GM19238 (cell line): ENCODE data around the gene DEF6.
"Not testable (repeated sequence)": the region's sequence is repeated elsewhere in the genome, so short reads cannot be mapped to it uniquely, and the experiment has no call there.

Source experiments
- DNase-seq: peaks from one replicate; pipeline ENCODE4 v3.0.0; 2011; ENCODE audit warnings: low spot score; ENCODE audit not compliant: insufficient read length

DEF6 gene

DNA sequence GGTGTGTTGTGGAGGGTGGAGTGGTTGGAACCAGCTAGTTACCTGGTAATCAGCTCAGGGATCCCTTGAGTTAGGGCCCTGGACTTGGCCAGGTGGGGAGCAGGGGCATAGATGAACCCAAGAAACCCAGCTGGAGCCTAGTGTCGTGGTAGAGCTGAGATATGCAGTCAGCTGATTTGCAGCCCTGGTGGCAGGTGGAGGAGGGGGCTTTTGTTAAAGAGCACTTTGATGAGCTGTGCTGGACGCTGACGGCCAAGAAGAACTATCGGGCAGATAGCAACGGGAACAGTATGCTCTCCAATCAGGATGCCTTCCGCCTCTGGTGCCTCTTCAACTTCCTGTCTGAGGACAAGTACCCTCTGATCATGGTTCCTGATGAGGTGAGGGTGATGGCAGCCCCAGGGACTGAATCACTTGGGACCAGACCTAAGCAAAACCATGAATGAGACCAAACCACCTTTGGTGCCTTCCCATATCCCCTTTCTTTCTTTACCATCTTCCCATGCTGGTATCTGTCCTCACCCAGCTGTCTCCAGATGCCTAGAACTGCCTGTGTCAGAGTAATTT lies 12.7 kb downstream of the DEF6 start:
- no peak for DNase-seq

DNA sequence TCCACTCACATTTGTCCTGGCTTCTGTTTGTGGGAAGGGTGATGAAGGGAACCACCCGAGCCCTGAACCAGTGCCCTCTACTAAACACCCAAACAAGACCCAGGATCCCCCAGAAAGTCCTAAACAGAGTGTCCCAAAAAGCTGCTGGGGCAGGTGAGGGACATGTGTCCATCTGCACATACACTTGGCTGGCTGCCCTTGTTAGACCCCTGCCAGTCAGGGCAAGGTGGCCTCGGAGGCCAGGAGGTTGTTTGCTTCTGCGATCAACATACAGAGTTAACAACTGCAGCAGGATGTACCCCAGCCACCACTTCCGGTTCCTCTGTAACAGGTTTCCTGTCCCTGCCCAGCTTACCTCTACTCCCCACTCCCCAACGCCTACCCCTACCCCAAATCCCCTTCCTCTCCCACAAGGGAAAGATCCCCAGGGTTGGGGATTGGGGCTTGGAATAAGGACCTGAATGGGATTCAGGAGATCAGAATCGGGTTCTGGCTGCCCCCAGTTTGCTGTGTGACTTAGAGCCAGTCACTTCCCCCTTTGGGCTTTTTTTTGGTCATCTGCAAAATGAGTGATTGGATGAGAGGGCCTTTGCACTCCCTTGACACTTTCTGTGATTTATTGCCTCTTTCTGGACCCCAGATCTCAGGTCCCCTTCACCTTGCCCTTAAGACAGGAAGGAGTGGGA lies 13.9 kb downstream of the DEF6 start:
- DNase-seq, result no peak

DNA sequence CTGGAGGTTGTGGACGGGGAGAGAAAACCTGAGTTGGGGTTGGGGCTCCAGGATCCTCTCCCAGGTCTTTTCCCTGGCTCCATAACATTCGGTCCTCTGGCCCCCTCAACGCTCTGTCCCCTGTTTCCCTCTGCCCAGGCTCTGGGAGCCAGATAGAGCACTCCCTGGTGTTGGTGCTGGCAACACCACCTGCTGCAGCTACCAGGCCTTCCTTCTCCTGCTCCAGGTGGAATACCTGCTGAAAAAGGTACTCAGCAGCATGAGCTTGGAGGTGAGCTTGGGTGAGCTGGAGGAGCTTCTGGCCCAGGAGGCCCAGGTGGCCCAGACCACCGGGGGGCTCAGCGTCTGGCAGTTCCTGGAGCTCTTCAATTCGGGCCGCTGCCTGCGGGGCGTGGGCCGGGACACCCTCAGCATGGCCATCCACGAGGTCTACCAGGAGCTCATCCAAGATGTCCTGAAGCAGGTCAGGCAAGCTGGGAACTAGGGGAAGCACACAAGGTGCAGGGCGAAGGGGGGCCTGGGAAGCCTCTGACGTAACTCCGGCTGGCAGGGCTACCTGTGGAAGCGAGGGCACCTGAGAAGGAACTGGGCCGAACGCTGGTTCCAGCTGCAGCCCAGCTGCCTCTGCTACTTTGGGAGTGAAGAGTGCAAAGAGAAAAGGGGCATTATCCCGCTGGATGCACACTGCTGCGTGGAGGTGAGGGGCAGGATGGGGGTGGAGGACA lies 14.6 kb downstream of the DEF6 start:
- no peak for DNase-seq

DNA sequence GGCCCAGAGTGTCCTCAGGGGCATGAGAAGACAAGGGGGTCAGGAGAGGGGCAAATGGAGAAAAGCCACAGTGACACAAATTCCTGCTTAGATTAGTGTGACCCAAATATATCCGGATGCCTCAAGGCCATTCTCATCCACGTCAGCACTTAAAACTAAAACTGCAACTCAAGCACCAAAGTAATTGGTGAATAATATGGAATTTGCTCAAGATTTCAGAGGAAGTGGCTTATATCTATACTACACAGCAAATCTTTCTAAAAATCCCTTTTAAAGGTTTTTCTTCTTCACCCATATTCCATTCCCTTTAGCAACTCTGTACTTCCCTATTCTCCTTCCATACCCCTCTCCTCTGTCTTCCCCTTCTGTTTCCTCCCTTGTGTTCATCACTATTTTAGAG lies 15.2 kb downstream of the DEF6 start:
- DNase-seq, result no peak

DNA sequence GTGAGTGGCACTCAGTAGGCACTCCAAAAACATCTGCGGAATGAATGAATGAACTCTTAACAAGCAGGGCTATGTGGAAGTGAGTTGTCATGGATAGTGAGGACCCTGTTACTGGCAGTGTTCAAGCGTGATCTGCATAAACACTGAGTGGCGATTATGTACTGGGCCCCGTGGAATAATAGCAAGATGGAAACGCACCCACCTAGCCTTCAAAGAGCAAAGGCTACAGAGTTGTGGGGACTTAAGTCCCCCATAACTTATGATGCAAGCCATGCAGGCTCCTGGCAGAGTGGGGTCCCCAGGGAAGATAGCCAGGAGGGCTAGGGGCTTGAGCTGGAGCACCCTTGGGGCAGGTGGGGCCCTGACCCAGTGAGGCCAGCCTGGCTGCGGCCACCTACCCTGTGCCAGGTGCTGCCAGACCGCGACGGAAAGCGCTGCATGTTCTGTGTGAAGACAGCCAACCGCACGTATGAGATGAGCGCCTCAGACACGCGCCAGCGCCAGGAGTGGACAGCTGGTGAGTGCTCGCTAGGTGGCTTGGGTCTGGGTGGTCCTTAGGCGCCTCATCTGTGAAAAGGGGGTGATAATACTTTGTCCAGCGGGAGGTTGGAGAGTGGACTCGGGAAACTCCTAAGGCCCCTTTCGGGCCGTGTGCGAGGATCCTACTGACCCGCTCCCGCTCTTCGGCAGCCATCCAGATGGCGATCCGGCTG lies 20.0 kb downstream of the DEF6 start:
- no peak for DNase-seq

DNA sequence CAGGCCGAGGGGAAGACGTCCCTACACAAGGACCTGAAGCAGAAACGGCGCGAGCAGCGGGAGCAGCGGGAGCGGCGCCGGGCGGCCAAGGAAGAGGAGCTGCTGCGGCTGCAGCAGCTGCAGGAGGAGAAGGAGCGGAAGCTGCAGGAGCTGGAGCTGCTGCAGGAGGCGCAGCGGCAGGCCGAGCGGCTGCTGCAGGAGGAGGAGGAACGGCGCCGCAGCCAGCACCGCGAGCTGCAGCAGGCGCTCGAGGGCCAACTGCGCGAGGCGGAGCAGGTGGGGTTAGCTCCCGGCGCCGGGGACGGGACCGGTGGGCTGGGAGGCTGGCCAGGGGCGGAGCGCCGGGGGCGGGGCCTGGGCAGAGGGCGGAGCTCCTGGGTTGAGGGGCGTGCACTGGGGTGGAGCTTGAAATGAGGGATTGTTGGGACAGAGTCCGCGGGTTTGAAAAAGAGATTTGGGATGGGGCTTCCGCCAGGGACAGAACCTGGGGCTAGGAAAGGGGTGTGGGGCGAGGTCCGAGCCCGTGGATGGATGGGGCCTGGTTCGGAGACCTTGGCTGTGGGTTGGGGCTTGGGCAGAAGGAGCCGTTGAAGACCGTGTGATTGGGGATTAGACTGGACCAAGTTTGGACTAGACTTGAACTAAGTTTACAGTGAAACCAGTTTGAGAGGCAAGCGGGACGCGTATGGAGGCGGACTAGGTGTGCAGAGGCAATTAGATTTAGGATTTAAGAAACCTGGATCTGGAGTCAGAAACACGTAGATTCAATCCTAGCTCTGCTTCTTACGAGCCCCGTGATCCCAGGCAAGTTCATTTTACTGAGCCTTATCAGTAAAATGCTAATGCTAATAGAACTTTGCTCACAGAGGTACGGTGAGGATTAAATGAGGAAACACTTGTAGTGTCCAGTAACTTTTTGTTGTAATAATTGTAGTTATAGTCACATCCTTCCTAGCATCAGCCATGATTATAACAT lies 20.9 kb downstream of the DEF6 start:
- DNase-seq, result no peak

DNA sequence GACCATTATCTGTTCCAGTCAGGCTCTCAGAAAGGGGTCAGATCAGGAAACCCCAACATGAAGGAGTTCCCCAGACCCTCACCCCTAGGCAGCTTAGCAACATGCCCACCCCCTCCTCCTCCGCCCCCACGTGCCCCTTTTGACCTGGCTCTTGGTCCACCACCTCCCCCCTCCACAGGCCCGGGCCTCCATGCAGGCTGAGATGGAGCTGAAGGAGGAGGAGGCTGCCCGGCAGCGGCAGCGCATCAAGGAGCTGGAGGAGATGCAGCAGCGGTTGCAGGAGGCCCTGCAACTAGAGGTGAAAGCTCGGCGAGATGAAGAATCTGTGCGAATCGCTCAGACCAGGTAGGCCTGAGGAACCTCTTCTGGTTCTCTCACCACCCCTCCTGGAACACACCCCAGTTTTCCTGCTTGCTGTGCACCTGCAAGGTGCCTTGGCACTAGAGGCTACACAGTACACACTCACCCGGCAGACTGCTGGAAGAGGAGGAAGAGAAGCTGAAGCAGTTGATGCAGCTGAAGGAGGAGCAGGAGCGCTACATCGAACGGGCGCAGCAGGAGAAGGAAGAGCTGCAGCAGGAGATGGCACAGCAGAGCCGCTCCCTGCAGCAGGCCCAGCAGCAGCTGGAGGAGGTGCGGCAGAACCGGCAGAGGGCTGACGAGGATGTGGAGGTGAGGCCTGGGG lies 21.9 kb downstream of the DEF6 start:
- DNase-seq, result no peak

DNA sequence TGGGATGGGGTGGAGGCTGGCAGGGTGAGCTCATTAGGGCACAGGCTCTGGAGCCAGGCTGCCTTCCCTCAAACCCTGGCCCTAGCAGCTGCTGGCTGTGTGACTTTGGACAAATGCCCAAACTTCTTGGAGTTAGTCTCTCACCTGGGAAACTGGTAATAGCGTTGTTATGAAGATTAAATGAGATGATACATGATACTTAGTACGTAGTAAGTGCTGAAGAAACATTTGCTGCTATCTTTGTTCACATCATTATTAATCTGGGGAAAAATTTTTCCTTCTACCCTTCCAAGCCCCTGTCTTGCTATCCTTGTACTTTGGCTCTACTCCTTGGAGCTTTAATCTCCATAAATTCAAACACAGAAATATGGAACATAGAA lies 22.4 kb downstream of the DEF6 start:
- no peak for DNase-seq

DNA sequence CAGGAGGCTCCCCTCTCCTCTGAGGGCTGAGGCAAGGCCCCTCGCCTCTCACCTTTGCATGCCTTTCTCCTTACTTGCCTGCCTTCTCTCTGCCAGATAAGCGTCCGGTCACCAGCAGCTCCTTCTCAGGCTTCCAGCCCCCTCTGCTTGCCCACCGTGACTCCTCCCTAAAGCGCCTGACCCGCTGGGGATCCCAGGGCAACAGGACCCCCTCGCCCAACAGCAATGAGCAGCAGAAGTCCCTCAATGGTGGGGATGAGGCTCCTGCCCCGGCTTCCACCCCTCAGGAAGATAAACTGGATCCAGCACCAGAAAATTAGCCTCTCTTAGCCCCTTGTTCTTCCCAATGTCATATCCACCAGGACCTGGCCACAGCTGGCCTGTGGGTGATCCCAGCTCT lies 23.5 kb downstream of the DEF6 start:
- DNase-seq, result no peak

DNA sequence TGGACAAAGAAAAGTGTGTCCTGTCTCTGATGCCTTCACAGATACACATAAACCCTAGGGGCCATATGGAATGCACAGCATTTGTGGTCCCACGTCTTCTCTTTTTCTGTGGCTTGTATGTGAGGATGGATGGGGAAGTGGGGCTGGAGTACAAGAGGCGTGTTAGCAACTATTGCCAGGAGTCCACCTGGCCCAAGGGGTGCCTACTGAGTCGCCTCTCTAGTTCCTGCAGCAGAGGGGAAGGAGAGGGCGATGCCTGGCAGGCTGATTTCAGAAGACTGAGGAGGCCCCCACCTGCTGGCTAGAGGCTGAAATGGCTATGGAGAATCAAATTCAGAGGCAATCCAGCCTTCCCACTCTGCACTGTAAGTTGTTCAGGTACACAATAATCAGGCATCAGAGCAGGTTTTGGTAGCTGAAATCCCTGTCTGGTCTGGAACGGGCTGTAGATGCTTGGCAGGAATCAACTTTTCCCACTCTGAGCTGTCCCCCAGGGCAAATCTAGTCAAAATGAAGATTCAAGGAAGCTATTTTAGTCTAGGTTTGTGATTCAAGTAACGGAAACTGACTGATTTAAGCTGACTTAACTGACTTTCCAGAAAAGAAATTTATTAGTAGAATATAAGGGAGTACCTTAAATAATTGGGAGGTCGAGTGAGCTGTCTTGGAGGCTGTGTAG lies 29.9 kb downstream of the DEF6 start:
- peak; percentile 74 for DNase-seq

DNA sequence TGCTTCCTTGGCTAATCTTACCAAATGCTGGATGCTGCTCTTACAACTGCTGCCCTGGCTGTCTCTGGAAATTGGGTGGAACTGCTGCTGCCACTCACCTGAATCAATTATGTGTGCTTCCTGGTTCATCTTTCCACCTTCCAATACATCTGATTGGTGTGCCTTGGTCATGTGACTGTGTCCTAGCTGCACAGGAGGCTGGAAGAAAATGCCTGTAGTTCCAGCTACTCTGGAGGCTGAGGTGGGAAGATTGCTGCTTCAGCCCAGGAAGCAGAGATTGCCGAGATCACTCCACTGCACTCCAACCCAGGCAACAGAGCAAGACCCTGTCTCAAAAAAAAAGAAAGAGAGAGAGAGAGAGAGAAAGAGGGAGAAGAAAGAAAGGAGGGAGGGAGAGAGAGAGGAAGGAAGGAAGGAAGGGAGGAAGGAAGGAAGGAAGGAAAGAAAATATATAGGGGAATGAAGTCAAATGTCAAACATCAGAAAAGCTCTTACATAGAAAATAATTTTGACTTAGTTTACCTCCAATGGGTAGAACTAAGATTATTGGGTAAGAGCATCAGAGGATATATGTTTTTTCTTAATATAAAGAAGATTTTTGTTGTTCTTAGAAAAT lies 30.6 kb downstream of the DEF6 start:
- DNase-seq, result no peak

DNA sequence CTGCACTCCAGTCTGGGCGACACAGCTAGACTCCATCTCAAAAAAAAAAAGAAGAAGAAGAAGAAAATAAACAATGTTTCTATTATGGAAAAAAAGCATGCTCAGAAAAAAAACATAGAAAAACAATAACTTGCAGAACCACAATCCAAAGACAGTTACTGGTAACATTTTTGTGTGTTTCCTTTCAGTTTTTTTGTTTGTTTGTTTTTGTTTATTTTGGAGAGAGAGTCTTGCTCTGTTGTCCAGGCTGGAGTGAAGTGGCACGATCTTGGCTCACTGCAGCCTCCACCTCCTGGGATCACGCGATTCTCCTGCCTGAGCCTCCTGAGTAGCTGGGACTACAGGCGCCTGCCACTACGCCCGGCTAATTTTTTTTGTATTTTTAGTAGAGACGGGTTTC lies 31.3 kb downstream of the DEF6 start:
- not testable (repeated sequence) for DNase-seq

DNA sequence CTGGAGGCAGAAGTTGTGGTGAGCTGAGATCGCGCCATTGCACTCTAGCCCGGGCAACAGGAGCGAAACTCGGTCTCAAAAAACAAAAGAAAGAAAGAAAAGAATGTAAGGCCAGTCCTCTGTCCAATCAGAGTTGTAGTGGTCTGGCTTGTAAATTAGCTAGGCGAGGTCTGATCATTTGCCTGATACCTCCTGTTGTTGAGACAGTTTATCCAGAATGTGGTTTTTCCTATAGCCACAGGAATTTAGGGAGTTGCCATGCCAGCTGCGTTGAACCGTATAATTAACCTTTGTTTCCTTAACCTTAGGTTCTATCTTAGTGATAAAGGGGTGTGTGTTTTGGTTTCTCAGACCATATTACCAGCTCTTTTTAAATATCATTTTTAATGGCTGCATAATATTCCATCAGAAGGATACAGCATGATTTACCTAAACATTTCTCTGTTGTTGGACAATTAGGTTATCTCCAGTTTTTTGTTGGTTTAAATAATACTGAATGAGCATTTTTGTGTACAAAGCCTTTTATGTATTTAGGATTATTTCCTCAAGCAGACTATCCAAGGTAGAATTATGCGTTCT lies 33.0 kb downstream of the DEF6 start:
- no peak for DNase-seq

DNA sequence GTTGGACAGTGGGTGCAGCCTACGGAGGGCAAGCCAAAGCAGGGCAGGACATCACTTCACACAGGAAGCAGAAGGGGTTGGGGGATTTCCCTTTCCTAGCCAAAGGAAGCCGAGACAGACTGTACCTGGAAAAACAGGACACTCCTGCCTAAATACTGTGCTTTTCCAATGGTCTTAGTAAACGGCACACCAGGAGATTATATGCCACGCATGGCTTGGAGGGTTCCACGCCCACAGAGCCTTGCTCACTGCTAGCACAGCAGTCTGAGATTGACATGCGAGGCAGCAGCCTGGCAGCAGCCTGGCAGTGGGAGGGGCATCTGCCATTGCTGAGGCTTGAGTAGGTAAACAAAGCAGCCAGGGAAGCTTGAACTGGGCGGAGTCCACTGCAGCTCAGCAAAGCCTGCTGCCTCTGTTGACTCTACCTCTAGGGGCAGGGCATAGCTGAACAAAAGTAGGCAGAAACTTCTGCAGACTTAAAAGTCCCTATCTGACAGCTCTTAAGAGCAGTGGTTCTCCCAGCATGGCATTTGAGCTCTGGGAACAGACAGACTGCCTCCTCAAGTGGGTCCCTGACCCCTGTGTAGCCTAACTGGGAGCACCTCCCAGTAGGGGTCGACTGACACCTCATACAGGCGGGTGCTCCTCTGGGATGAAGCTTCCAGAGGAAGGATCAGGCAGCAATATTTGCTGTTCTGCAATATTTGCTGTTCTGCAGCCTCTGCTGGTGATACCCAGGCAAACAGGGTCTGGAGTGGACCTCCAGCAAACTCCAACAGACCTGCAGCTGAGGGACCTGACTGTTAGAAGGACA lies 34.7 kb downstream of the DEF6 start:
- not testable (repeated sequence) for DNase-seq

DNA sequence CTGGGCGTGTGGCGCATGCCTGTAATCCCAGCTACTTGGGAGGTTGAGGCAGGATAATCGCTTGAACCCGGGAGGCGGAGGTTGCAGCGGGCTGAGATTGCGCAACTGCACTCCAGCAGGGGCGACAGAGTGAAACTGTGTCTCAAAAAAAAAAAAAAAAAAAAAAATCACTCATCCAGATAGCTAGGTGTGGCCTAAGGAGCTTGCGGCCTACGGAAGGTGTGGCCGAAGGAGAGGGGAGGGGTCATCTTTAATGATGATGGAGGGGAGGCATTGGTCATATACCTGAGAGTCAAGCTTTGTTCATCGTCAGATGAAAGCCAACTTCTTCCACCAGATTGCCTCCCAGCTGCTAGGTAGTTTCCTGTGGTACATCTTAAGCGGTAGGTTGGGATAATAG lies 43.9 kb downstream of the DEF6 start:
- DNase-seq, result no peak

DNA sequence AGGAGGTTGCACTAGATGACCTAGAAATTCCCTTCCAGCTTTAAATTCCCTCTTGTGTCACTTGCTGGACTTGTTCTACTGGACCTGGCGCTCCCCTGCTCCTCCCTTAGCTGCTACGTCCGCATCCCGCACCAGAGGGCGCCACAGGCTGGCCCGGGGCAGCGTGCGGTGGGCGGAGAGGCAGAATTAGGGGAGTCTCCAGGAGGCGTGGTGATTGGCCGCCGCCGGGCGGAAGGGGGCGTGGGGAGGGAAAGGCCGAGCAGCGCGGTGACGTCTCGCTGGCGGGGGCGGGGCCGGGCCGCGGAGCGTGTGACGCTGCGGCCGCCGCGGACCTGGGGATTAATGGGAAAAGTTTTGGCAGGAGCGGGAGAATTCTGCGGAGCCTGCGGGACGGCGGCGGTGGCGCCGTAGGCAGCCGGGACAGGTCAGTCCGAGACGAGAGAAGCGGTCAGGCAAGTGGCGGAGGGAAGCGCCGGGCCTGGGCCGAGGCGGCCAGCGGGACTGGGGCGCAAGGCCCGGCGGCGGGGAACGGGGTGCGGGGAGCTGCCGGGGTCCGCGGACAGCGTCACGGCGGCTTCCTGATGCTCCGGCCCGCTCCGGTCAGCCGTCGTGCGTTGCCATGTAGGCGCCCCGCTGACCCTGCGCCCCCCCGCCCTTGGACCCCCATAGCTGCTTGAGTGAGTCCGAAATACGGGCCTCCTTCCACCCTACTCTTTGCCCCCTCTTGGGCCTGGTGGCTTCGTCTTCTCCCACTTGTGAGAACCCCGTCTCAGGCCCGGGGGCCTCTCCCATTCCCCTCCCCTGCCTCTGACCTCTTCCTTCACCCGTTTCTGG lies 44.9 kb downstream of the DEF6 start, which contains the start of gene PPARD:
Gene PPARD (plus strand): TSS at position 301 of the 834 bp plus-strand sequence. CDS start 68,530 bp downstream, outside the sequence.
- peak; percentile 99 for DNase-seq
